Measurements from ENCODE around the gene SDK2. TPM values are rescaled to one million over a fixed set of nuclear protein-coding genes. Genes with fewer than 3 reads are reported as not detected.
A peak's percentile ranks its signal among the peaks of the same experiment; 100 is the strongest.

SDK2 gene
- total and polyA plus RNA-seq, 9 of the 15 experiments (the other 6 are each of a cell fraction or from before 2014, with no cell fraction given): 0.04 TPM; not detected in 8

DNA sequence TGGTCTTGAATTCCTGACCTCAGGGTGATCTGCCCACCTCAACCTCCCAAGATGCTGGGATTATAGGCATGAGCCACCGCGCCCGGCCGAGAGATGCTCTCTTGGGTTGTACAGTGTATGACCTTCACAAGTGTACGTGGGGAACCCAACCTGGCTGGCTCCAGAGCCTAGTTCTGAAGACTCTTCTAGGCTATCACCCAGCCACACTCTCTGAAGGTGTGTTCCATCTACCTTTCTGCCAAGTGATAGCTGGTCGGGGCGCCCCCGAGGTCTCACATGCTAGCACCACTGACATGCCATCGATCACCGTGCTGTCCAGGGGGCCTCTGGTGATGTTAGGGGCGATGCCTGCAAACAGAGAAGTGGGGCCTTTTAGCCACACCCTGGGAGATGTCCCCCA lies 210.7 kb downstream of the SDK2 start (continued):
- TF ChIP-seq ZBTB43 (CRISPR knock-in tag; IDR thresholded peaks at IDR 0.05): no peak
- TF ChIP-seq ARHGAP35 (IDR thresholded peaks at IDR 0.05; ENCODE audit: partially characterized antibody): no peak
- no peak for TF ChIP-seq ZNF79 (CRISPR knock-in tag; IDR thresholded peaks at IDR 0.05; ENCODE audit: low read depth)
- TF ChIP-seq CXXC5 (CRISPR knock-in tag; IDR thresholded peaks at IDR 0.05): no peak
- no peak for TF ChIP-seq CBX2 (IDR thresholded peaks at IDR 0.05; ENCODE audit: insufficient read depth, low read length, poor library complexity, severe bottlenecking)

GRCh38 chr17:73432624-73433190 lies 211.5 kb downstream of the SDK2 start:
- TF ChIP-seq POU5F1 (IDR thresholded peaks at IDR 0.05; ENCODE audit: borderline replicate concordance, low read depth, low read length, partially characterized antibody) (no peak), THRAP3 (IDR thresholded peaks at IDR 0.05; ENCODE audit: borderline replicate concordance) (no peak), KDM1A (IDR thresholded peaks at IDR 0.05) (peak in 1 of 2 experiments; percentile 64; a peak in 1 of 4 replicates)
- Histone ChIP-seq H3K9me1 (ENCODE audit: control insufficient read depth, insufficient read depth, low read length) (no peaks in the 10 kb centered on the region), H3K4me1 (replicated peaks in 1 of 2; ENCODE audit: control insufficient read depth in 2 of 2, insufficient read depth in 2 of 2, low read length in 2 of 2) (no peaks in the 10 kb centered on the region), H2AFZ (ENCODE audit: low read depth, low read length) (no peak overlapping the region), H3K9ac (ENCODE audit: insufficient read depth in 1 of 2, low read depth in 2 of 2, low read length in 2 of 2) (no peak overlapping the region), H3K9me3 (replicated peaks; ENCODE audit: control insufficient read depth, insufficient read depth, low read depth, low read length) (no peaks in the 10 kb centered on the region), H3K4me3 (no peak overlapping the region), H3K27ac (ENCODE audit: extremely low read depth, low read depth, low read length) (no peak overlapping the region), H3K27me3 (ENCODE audit: control insufficient read depth in 2 of 2, insufficient read depth in 2 of 2, low read length in 2 of 2) (peaks cover 9 to 38% of the 10 kb centered on the region in 2 experiments; a peak in 4 of 5 replicates), H4K20me1 (replicated peaks; ENCODE audit: control insufficient read depth, insufficient read depth, low read length) (peaks cover 7% of the 10 kb centered on the region), H3K4me2 (ENCODE audit: insufficient read depth, low read length) (no peak overlapping the region), H3K79me2 (ENCODE audit: control insufficient read depth, insufficient read depth, low read length) (no peaks in the 10 kb centered on the region), H3K36me3 (ENCODE audit: control insufficient read depth, insufficient read depth, low read length) (no peaks in the 10 kb centered on the region)
- ChIA-PET CTCF (ENCODE audit: low intra/inter-chr PET ratio) (no interaction called here), POLR2A (no interaction called here)
- intact Hi-C loops (cut with micrococcal nuclease) (no loop called here), in situ Hi-C loops (cut with MboI) (loop anchor here (10.0 kb wide), 2 partner anchors 272 to 742 kb away; no protein-coding TSS in a partner anchor)
- FAIRE-seq (no peak), DNase-seq (ENCODE audit: extremely low read depth in 1 of 4, low spot score in 3 of 4) (no peak), ATAC-seq (no peak)
- BruUV-seq (replicated peaks): no TSS peak
- 1% methylated on average over 9 of the region's 9 CpGs for WGBS (ENCODE audit: insufficient coverage, low coverage, missing lambda C conversion rate)

All from K562 (cell line).